ENCODE results near the gene GNL3L.
"Not testable (repeated sequence)": the region's sequence is repeated elsewhere in the genome, so short reads cannot be mapped to it uniquely, and the experiment has no call there.

GNL3L gene

DNA sequence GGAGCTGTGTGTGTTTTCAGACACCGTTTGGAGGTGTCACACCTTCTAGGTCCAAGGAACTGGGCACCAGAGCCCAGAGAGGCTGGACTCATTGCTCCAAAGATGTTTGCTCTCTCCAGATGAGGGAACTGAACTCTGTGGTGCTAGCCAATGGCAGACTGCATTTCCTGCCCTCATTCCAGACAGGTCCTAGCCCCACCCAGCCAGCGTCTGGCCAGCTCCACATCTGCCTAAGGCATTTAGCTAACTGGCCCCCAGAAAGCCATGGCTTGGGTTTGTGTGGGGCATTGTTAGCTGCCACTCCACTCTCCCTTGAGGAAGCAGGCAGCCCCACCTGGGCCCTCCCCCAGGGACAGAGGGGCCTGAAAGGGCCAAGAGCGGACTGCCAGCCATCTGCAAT is 45.4 kb upstream of the GNL3L start:
- H3K4me3 ChIP-seq (ENCODE audit: low read depth in 1 of 2, low read length in 2 of 2), result no peak overlapping the region
- no peak overlapping the region for H3K4me2 ChIP-seq (ENCODE audit: insufficient read depth, low read length)
- DNase-seq, result no peak
- H3K27me3 ChIP-seq (ENCODE audit: insufficient read depth, low read length, poor library complexity), result no peaks in the 10 kb centered on the region
- H2AFZ ChIP-seq (ENCODE audit: low read depth, low read length), result no peak overlapping the region
- no peaks in the 10 kb centered on the region for H4K20me1 ChIP-seq (ENCODE audit: insufficient read depth, low read length)
- H3K79me2 ChIP-seq (ENCODE audit: insufficient read depth, low read length), result no peaks in the 10 kb centered on the region
- no peaks in the 10 kb centered on the region for H3K36me3 ChIP-seq (ENCODE audit: insufficient read depth, low read length)
- TF ChIP-seq, protein P1, sequence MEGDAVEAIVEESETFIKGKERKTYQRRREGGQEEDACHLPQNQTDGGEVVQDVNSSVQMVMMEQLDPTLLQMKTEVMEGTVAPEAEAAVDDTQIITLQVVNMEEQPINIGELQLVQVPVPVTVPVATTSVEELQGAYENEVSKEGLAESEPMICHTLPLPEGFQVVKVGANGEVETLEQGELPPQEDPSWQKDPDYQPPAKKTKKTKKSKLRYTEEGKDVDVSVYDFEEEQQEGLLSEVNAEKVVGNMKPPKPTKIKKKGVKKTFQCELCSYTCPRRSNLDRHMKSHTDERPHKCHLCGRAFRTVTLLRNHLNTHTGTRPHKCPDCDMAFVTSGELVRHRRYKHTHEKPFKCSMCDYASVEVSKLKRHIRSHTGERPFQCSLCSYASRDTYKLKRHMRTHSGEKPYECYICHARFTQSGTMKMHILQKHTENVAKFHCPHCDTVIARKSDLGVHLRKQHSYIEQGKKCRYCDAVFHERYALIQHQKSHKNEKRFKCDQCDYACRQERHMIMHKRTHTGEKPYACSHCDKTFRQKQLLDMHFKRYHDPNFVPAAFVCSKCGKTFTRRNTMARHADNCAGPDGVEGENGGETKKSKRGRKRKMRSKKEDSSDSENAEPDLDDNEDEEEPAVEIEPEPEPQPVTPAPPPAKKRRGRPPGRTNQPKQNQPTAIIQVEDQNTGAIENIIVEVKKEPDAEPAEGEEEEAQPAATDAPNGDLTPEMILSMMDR (IDR thresholded peaks at IDR 0.05; ENCODE audit: borderline replicate concordance, extremely low read depth, low read length, poor library complexity, severe bottlenecking), result no peak
- no peak for TF ChIP-seq EZH2 (IDR thresholded peaks at IDR 0.05; ENCODE audit: borderline replicate concordance, low read depth, low read length, severe bottlenecking)
- H3K4me1 ChIP-seq (ENCODE audit: insufficient read depth, low read length), result no peaks in the 10 kb centered on the region
- H3K9me3 ChIP-seq (ENCODE audit: insufficient read depth, low read length, severe bottlenecking), result no peaks in the 10 kb centered on the region
- H3K27ac ChIP-seq (ENCODE audit: low read length), result no peak overlapping the region
- no peak overlapping the region for H3K9ac ChIP-seq (ENCODE audit: low read depth, low read length)
- ATAC-seq (ENCODE audit: insufficient read depth, low read depth), result no peak

DNA sequence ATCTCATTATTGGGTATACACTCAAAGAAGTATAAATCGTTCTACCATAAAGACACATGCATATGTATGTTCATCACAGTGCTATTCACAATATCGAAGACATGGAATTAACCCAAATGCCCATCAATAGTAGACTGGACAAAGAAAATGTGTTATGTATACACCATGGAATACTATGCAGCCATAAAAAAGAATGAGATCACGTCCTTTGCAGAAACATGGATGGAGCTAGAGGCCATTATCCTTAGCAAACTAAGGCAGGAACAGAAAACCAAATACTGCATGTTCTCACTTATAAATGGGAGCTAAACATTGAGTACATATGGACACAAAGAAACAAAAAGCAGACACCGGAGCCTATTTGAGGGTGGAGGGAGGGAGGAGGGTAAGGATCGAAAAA is 40.2 kb upstream of the GNL3L start:
- H3K4me3 ChIP-seq (ENCODE audit: low read depth in 1 of 2, low read length in 2 of 2); H4K20me1 ChIP-seq (ENCODE audit: insufficient read depth, low read length); H3K4me1 ChIP-seq (ENCODE audit: insufficient read depth, low read length); H3K9me3 ChIP-seq (ENCODE audit: insufficient read depth, low read length, severe bottlenecking); ATAC-seq (ENCODE audit: insufficient read depth, low read depth); H3K79me2 ChIP-seq (ENCODE audit: insufficient read depth, low read length); H3K9ac ChIP-seq (ENCODE audit: low read depth, low read length); H3K27me3 ChIP-seq (ENCODE audit: insufficient read depth, low read length, poor library complexity); H2AFZ ChIP-seq (ENCODE audit: low read depth, low read length); DNase-seq; H3K27ac ChIP-seq (ENCODE audit: low read length); H3K4me2 ChIP-seq (ENCODE audit: insufficient read depth, low read length); H3K36me3 ChIP-seq (ENCODE audit: insufficient read depth, low read length): not testable (repeated sequence)

DNA sequence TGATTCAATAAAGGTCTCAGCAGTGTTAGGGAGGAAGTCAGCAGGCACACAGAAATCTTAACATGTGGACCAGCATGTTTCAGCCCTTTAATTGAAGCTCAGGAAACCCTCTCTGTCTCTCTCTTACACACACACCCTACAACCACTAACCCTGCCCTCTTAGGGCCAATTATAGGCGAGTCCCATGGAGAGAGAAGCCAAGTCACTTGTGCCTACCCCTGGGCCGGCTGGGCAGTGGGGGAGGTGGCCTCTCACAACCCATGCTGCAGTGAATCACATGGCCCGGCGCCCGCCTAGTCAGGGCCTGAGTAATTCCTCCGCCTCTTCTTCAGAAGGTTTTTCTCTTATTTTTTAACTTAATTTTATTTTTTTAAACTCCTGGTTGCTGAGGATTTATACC is 37.7 kb upstream of the GNL3L start:
- Histone ChIP-seq H2AFZ (ENCODE audit: low read depth, low read length) (no peak overlapping the region), H3K4me1 (ENCODE audit: insufficient read depth, low read length) (no peaks in the 10 kb centered on the region), H3K27ac (ENCODE audit: low read length) (no peak overlapping the region), H3K9me3 (ENCODE audit: insufficient read depth, low read length, severe bottlenecking) (no peaks in the 10 kb centered on the region), H3K36me3 (ENCODE audit: insufficient read depth, low read length) (no peaks in the 10 kb centered on the region), H3K4me3 (ENCODE audit: low read depth in 1 of 2, low read length in 2 of 2) (no peak overlapping the region), H3K79me2 (ENCODE audit: insufficient read depth, low read length) (no peaks in the 10 kb centered on the region), H3K27me3 (ENCODE audit: insufficient read depth, low read length, poor library complexity) (no peaks in the 10 kb centered on the region), H3K4me2 (ENCODE audit: insufficient read depth, low read length) (no peak overlapping the region), H4K20me1 (ENCODE audit: insufficient read depth, low read length) (no peaks in the 10 kb centered on the region), H3K9ac (ENCODE audit: low read depth, low read length) (no peak overlapping the region)
- DNase-seq (no peak), ATAC-seq (ENCODE audit: insufficient read depth, low read depth) (no peak)
- TF ChIP-seq, protein P1 (IDR thresholded peaks at IDR 0.05; ENCODE audit: borderline replicate concordance, extremely low read depth, low read length, poor library complexity, severe bottlenecking), result no peak
- no peak for TF ChIP-seq EZH2 (IDR thresholded peaks at IDR 0.05; ENCODE audit: borderline replicate concordance, low read depth, low read length, severe bottlenecking)

DNA sequence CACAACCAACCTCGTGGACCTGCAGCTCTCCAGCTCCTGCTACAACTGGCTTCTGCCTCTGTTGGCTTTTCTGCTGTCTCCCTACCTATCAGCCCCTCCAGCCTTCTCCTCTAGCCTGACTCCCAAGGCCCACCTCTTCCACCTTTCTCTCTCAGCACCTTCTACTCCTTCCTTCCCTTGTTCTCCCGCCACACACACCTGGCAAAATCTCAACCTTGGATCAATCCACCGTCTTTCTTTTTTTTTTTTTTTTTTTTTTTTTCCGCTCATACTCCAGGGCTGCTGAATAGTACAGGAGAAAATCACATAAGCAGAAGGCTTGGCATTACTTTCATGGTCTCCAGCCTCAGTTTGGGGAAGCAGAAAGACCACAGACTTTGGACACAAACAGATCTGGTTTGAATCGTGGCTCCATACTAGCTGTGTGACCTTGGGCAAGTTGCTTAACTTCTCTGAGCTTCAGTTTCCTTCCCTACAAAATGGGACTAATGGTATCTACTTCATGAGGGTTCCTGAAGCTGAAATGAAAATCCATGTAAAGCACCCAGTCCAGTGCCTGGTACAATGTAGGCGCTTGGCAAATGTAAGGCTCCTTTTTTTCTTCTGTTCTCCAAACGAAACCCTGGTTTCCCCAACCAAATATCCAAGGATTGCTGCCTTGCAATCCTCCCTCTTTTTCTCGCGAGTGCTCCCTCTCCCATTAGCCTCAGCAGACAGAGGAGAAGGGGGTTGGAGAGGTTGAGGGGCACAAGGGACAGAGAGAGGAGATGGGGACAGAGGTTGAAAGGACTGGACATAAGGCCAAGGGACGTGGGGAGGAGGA is 35.6 kb upstream of the GNL3L start:
- Histone ChIP-seq H3K79me2 (ENCODE audit: insufficient read depth, low read length) (no peaks in the 10 kb centered on the region), H3K4me1 (ENCODE audit: insufficient read depth, low read length) (no peaks in the 10 kb centered on the region), H3K4me2 (ENCODE audit: insufficient read depth, low read length) (no peak overlapping the region), H3K27ac (ENCODE audit: low read length) (no peak overlapping the region), H3K36me3 (ENCODE audit: insufficient read depth, low read length) (no peaks in the 10 kb centered on the region), H3K27me3 (ENCODE audit: insufficient read depth, low read length, poor library complexity) (no peaks in the 10 kb centered on the region), H4K20me1 (ENCODE audit: insufficient read depth, low read length) (no peaks in the 10 kb centered on the region), H3K4me3 (ENCODE audit: low read depth in 1 of 2, low read length in 2 of 2) (no peak overlapping the region), H3K9ac (ENCODE audit: low read depth, low read length) (no peak overlapping the region), H3K9me3 (ENCODE audit: insufficient read depth, low read length, severe bottlenecking) (no peaks in the 10 kb centered on the region), H2AFZ (ENCODE audit: low read depth, low read length) (no peak overlapping the region)
- ATAC-seq (ENCODE audit: insufficient read depth, low read depth), result no peak
- DNase-seq, result no peak
- TF ChIP-seq EZH2 (IDR thresholded peaks at IDR 0.05; ENCODE audit: borderline replicate concordance, low read depth, low read length, severe bottlenecking), result no peak
- TF ChIP-seq, protein P1 (IDR thresholded peaks at IDR 0.05; ENCODE audit: borderline replicate concordance, extremely low read depth, low read length, poor library complexity, severe bottlenecking), result no peak
